GM06990 (cell line): Measurements from ENCODE around the gene TEK.

Experiments
- DNase-seq: peaks from one replicate; pipeline ENCODE4 v3.0.0-alpha.2; 2011; ENCODE audit not compliant: insufficient read length; ENCODE audit errors: extremely low read depth
- H3K27me3 ChIP-seq: replicated peaks from 2 replicates; pipeline ENCODE4 v1.6.0; 2011; ENCODE audit warnings: low read length; ENCODE audit not compliant: control insufficient read depth, insufficient read depth
- H3K36me3 ChIP-seq: 2 replicates; pipeline ENCODE4 v1.5.1; 2011; ENCODE audit warnings: low read length; ENCODE audit not compliant: control insufficient read depth, insufficient read depth
- H3K4me3 ChIP-seq: replicated peaks from 2 replicates; pipeline ENCODE4 v1.5.1; 2011; ENCODE audit warnings: low read depth, mild to moderate bottlenecking, control low read depth, low read length
- TF ChIP-seq, protein P1 (sequence below): IDR thresholded peaks from 2 replicates; pipeline ENCODE4 v1.5.1; 2011; ENCODE audit warnings: low read length, control low read depth, mild to moderate bottlenecking, inconsistent platforms; ENCODE audit not compliant: insufficient read depth, poor library complexity, severe bottlenecking

Gene TEK

DNA sequence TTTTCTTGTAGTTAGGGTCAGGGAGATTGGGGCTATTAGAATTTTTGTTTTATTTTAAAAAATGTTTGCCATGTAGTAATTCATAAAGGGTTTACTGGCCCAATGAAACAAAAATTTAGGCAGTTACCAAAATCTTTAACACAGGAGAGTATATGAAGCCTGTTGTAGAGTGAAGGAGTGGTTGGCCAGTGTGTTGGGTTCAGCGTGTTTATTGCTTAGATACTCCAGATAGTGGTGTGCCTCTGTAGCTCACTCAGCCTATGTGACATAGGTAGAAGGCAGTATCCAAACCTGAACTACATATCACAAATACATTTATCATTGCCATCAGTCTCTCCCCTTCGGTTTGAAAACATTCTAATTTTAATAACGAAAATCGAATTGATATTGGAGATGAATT lies 1.2 kb downstream of the TEK start:
- no peak overlapping the region for H3K4me3 ChIP-seq
- H3K27me3 ChIP-seq: no peaks in the 10 kb centered on the region
- TF ChIP-seq, protein P1, sequence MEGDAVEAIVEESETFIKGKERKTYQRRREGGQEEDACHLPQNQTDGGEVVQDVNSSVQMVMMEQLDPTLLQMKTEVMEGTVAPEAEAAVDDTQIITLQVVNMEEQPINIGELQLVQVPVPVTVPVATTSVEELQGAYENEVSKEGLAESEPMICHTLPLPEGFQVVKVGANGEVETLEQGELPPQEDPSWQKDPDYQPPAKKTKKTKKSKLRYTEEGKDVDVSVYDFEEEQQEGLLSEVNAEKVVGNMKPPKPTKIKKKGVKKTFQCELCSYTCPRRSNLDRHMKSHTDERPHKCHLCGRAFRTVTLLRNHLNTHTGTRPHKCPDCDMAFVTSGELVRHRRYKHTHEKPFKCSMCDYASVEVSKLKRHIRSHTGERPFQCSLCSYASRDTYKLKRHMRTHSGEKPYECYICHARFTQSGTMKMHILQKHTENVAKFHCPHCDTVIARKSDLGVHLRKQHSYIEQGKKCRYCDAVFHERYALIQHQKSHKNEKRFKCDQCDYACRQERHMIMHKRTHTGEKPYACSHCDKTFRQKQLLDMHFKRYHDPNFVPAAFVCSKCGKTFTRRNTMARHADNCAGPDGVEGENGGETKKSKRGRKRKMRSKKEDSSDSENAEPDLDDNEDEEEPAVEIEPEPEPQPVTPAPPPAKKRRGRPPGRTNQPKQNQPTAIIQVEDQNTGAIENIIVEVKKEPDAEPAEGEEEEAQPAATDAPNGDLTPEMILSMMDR: no peak
- DNase-seq: no peak
- H3K36me3 ChIP-seq: no peaks in the 10 kb centered on the region

- no peak for DNase-seq
- TF ChIP-seq, protein P1: no peak
- no peak overlapping the region for H3K4me3 ChIP-seq
- H3K36me3 ChIP-seq: no peaks in the 10 kb centered on the region
- no peaks in the 10 kb centered on the region for H3K27me3 ChIP-seq
Observed at GRCh38 chr9:27112235-27112634, 3.2 kb downstream of the TEK start.

GRCh38 chr9:27117489-27118135 lies 8.6 kb downstream of the TEK start:
- DNase-seq: no peak
- TF ChIP-seq, protein P1: no peak
- Histone ChIP-seq H3K36me3 (no peaks in the 10 kb centered on the region), H3K4me3 (no peak overlapping the region), H3K27me3 (no peaks in the 10 kb centered on the region)

- H3K4me3 ChIP-seq: no peak overlapping the region
- no peaks in the 10 kb centered on the region for H3K36me3 ChIP-seq
- DNase-seq: no peak
- TF ChIP-seq, protein P1: no peak
- H3K27me3 ChIP-seq: no peaks in the 10 kb centered on the region
Observed at GRCh38 chr9:27118916-27119315, 9.9 kb downstream of the TEK start.

- no peaks in the 10 kb centered on the region for H3K27me3 ChIP-seq
- no peaks in the 10 kb centered on the region for H3K36me3 ChIP-seq
- TF ChIP-seq, protein P1: no peak
- H3K4me3 ChIP-seq: no peak overlapping the region
- no peak for DNase-seq
Observed at GRCh38 chr9:27124151-27124550, 15.1 kb downstream of the TEK start.

DNA sequence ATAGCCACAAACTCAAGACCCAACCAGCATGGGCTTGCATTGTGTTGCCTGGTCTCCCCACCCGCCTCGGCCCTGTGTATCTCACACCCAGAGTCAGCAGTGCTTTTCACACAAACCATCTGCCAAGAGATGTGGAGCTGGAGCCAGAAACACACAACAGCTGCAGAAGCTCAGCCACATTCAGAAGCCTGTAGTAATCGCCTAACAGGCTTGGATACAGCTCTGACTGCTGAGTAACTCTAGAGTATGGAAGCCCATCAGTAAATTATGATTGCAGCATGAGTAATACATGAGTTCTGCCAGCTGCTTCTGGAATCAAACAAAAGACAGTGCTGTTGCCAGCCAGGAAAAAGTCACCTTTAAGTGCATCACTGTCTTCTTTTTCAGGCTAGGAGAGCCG lies 16.0 kb downstream of the TEK start:
- no peaks in the 10 kb centered on the region for H3K36me3 ChIP-seq
- H3K4me3 ChIP-seq: no peak overlapping the region
- no peak for DNase-seq
- TF ChIP-seq, protein P1: no peak
- H3K27me3 ChIP-seq: no peaks in the 10 kb centered on the region
